ENCODE measurements around the gene MMP28.

Gene MMP28

GRCh38 chr17:35742496-35742895, 52.9 kb downstream of the MMP28 start:
- no peak for DNase-seq

DNA sequence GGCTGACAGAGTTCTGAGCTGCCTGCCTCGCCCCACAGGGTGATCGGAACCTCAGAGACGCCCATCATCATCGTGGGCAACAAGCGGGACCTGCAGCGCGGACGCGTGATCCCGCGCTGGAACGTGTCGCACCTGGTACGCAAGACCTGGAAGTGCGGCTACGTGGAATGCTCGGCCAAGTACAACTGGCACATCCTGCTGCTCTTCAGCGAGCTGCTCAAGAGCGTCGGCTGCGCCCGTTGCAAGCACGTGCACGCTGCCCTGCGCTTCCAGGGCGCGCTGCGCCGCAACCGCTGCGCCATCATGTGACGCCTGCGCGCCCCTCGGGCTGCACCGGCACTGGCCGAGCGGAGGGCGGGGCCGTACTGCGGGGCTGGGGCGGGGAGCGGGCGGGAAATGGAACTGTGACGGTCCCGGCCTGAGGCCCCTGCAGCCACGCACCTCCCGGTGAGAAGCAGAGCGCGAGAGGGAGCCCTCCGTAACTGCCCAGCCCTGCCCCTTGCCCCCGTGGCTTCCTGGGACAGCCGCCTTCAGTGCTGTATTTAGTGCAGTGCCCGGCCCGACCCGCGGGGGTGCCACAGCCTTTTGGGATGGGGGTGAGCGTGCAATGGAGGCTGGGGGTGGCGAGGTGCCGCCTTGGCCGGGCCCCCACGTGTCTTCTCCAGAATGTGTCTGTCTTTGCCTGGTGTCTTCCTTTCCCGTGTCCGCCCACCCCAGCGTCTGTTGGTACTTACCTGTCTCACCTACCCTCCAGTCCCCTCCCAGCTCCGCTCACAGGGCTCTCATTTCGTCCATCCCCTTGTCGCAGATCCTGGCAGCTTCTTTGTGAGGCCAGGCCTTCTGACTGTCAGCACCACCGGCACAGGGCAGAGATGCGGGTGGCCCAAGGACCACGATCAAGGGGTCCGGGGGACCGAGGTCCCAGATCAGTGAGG, 54.2 kb downstream of the MMP28 start:
- DNase-seq = peak; percentile 87

- DNase-seq = no peak
These were observed 55.2 kb downstream of the MMP28 start for GRCh38 chr17:35740216-35740615.

- no peak for DNase-seq
These were observed 56.8 kb downstream of the MMP28 start for GRCh38 chr17:35738519-35739133.

GRCh38 chr17:35736236-35736635, 59.2 kb downstream of the MMP28 start:
- DNase-seq = no peak

- DNase-seq = no peak
These were observed 60.2 kb downstream of the MMP28 start for GRCh38 chr17:35735036-35735805.

GRCh38 chr17:35734396-35734795, 61.0 kb downstream of the MMP28 start:
- no peak for DNase-seq

DNA sequence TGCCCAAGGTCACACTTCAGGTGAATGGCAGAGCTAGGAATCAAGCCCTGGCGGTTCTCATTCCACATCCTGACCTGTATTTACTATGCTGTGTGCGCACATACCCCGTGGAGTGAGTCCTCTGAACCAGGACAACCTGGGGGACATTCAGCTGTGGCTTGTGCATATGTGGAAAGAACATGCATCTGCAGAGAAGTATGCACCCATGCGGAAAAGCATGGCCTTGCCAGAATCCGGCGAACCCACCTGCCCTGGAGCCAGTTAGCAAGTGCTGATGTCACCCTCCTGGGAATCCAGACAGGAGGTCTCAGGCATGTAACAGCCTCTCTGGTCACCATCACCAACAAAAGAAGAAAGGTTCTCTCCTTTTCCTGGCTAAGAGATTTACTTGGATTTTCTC, 62.1 kb downstream of the MMP28 start:
- peak; percentile 15 for DNase-seq

DNA sequence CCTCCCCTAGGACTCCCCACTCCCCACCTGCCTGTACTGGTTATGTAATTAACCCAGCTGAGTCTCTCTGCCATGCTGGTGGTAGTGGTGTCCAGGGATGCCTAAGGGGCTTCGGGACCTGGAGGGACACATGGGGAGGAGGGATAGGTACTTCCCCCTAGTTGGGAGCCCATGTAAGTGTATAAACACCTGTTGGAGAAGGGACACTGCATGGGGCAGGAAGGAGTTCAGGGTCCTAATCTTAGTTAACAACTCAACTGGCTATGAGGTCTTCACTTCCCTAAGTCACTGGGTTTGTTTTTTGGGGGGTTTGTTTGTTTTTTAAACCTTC, 62.7 kb downstream of the MMP28 start:
- peak; percentile 40 for DNase-seq

- DNase-seq = peak; percentile 66
These were observed 63.3 kb downstream of the MMP28 start for GRCh38 chr17:35731917-35732805.

DNA sequence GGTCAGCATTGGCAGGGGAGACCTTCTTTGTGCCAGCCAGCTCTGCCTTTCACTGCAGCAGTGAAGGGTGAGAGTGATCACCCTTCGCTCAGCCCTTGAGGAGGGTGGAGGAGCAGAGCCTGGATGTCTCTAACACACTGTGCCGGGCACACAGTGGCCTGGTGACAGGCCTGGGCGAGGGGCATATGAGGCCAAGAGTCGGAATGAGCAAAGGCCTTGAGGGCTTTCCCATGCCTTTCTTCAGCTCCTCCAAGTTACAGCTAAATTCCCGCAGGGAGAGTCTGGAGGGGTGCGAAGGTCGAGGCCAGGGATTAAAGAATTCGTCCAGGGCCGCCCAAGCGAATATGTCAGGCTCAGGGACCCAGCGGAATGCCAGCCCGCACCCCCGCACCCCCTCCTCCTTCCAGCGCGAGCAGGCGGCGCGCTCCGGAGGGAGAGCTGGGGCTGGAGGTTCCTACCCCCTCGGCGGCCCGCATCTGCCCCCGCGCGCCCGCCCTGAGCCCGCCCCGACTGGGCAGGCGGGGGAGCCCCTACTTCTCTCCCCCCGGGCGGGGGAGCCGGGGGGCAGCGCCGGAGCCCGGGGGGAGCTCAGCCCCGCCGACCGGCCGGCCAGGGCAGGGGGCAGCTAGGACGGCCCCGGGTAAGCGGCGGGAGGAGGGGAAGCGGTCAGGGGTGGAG, 64.1 kb downstream of the MMP28 start, which contains the start of gene RASL10B:
Gene RASL10B, plus strand, starts transcription at position 401 of the 678 bp plus-strand sequence. CDS start 3,546 bp downstream, outside the sequence.
- peak; percentile 86 for DNase-seq

GRCh38 chr17:35730400-35731005, 64.9 kb downstream of the MMP28 start:
- no peak for DNase-seq

- peak; percentile 74 for DNase-seq
These were observed 66.0 kb downstream of the MMP28 start for GRCh38 chr17:35729405-35729833.

DNA sequence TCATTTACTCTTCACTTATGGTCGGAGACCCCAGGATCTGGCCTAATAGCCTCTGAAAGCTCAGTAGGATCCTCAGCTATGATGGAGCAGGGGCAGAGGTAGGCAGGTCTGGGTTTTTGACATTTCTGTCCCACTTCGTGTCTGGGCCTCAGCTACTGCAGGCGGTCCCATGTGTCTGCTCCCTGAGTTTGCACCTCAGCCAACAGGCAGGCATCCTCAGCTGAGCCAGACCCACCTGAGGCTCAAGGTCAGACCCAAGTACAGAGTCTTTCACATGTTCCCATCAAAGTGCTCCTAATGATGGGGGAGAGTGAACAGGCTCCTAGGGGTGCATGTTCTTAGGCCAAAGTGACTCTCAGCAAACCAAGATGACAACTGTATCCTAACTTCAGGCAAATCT, 66.9 kb downstream of the MMP28 start:
- DNase-seq = no peak

DNA sequence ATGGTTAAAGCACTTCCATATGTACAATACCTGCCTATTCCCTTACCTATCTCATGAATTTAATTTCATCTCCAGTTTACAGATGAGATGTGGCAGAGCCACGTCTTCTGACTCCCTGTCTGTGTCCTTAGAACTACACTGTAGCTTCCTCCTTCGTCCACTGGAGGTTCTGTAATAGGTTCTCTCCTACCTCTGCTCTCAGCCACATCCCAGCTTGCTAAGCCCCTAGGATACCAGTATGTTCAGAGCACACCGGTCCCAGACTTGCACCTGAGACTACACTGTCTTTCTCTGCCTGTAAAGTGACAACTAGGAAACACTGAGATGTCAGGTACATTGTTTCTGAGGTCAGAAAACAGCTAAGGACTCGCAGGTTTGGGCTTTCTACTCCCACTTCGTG, 67.8 kb downstream of the MMP28 start:
- peak; percentile 83 for DNase-seq

DNA sequence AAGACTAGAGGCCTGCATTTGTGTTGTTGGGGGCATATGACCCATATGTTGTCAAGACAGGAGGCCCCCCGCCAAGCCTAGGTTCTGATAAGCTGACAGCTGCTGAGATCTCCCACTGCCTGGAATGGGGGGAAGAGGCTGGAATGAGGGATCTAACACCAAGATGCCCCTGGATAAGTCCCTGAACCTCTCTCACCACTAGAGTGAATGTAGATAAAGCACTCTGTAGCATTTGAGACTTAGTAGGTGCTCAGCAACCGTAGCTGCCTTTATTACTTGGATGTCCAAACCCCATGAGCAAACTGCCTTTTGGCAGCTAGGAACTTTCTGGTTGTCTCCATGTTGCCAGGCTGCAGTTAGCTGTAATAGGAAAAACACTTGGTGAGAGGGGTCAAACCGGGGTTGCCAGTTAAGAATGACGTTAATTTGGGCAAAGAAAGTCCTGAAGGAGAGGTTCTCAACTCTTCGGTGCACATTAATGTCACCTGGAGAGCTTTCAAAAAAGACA, 68.4 kb downstream of the MMP28 start:
- DNase-seq = no peak

- DNase-seq = peak; percentile 94
These were observed 69.1 kb downstream of the MMP28 start for GRCh38 chr17:35726127-35726952.

DNA sequence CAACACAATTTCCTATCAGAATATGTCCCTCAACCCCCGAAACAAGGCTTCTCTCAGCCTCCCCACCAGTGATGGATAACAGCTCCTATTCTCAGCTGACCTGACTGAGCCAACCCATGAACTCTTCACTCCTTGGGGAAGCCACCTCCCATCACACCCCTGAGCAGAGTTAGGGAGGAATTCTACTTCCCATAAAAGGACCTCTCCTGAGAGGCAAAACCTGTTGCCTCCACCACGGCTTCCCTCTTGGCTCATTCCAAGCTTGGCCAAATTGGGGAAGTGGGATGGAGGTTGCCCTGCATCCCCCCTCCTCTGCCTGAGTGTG, 69.7 kb downstream of the MMP28 start:
- no peak for DNase-seq

GRCh38 chr17:35725058-35725457, 70.4 kb downstream of the MMP28 start:
- no peak for DNase-seq

- no peak for DNase-seq
These were observed 71.7 kb downstream of the MMP28 start for GRCh38 chr17:35723735-35724134.

Data from NCI-H69 (cell line).